Measurements from ENCODE around the gene ADRA1B.

ADRA1B gene

GRCh38 chr5:159901772-159902171 is 14.5 kb upstream of the ADRA1B start:
- no peak for DNase-seq (ENCODE audit: low spot score)

GRCh38 chr5:159902444-159903121 is 13.7 kb upstream of the ADRA1B start:
- no peak for DNase-seq (ENCODE audit: low spot score)

DNA sequence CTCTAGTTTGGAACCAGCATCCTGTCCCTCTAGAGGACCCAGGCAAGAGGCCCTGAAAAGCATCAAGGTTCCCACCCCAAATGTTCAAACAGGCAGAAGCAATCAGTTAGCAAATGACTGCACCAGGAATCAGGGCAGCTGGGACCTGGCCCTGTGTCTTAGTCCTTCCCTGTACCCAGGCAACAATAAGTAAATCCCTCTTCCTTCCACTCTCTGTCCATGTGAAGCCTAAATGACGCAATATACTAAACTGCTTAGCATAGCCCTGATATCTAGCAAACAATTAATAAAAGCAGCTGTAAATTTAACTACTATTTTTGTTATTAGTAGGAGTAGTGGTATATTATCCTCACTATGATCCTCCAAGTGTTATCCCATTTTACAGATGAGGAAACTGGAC is 13.2 kb upstream of the ADRA1B start:
- no peak for DNase-seq (ENCODE audit: low spot score)

DNA sequence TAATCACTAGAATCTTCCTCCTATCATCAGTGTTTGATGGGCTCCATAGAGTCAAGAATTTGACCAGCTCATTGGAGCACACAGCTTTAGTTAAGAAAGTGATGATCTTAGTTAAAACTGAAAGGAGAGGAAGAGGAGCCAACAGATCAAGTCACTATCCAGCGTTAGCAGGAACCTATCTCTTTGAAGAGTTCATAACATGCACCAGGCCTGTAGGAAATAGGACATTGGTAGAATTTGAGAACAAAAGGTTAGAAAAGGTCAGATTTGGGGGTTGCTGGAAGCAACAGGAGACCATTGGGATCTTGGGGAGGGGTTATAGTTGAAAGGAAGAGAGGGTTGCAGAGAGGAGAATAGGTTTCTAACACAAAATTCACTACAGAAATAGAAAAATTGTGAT is 11.4 kb upstream of the ADRA1B start:
- DNase-seq (ENCODE audit: low spot score) = no peak

DNA sequence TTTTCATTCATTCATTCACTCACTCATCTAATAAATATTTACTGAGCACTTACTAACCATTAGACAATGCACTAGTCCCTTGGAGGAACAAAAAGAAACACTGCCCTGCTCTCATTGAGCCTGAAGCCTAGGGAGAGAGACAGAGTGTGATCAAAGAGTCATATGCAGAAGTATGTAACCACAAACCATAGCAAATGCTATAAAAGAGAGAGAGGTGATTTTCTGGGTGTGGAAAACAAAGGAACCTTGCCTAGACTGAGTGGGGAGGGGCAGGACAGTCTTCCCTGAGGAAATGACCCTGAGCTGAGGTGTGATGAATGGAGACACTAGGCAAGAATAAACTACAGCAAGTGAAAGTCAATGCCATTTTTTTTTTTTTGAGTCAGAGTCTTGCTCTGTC is 10.8 kb upstream of the ADRA1B start:
- DNase-seq (ENCODE audit: low spot score) = no peak

DNA sequence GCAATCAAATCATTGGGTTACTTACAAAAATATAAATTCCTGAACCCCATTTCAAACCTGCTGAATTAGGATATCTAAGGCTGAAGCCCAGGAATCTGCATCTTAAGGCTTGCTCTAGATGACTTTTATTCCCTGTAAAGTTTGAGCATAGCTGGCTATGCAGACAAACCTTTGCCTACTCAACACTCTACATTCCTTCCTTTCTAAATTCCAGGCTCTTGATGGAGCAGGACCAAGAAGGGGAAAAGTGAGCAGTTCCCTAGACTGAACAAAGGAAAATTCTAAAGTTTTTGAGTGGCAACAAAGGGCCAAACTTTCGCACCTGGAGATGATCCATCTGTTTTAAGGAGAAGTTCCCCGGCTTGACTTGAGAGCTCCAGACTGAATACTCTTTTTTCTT is 9.8 kb upstream of the ADRA1B start:
- no peak for DNase-seq (ENCODE audit: low spot score)

GRCh38 chr5:159906943-159907342 is 9.3 kb upstream of the ADRA1B start:
- DNase-seq (ENCODE audit: low spot score) = no peak

DNA sequence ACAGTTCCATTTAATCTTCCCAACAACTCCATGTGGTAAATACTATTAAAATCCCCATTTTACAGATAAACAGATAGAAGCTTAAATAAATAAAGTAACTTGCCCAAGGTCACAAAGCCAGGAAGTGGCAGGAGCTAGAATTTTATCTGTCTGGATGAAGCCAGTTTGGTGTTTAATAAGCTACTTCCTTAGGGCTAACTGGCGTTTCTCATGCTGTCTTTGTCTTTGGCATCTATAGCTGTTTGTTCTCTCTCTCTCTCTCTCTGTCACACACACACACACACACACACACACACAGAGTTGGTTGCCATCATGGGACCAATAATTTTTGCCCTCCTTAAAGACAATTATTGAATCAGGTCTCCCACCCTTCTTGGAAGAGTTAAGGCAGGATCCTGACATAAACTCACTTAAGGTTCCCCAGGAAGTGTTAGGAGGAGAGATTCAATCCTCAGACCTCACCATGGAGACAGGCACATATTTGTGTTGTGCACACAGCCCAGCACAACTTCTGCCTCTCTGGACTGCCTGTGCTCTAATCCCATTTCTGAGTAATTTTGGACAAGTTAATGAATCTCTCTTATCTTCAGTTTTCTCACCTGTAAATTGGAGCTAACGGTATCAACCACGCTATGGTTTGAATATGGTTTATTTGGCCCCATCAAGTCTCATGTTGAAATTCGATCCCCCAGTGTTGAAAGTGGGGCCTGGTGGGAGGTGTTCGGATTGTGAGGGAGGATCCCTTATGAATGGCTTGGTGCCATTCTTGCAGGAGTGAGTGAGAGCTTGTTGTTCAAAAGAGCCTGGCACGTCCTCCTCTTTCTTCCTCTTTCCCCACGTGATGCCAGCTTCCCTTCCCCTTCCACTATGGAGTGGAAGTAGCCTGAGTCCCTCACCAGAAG is 8.3 kb upstream of the ADRA1B start:
- no peak for DNase-seq (ENCODE audit: low spot score)

DNA sequence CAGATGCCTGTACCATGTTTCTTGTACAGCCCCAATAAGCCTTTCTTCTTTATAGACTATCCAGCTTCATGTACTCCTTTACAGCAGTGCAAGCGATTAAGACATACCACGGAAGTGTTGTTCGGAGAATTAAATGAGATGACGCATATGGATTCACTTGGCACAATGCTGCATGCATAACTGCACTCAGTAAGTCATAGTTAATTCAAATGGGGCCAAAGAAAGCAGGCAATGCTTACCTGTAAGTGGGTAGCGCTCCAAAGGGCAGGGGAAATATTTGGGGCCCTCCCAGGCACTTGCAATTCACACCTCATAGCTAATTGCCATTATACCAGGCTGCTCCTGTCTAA is 7.7 kb upstream of the ADRA1B start:
- no peak for DNase-seq (ENCODE audit: low spot score)

GRCh38 chr5:159909126-159909525 is 7.2 kb upstream of the ADRA1B start:
- DNase-seq (ENCODE audit: low spot score) = no peak

- DNase-seq (ENCODE audit: low spot score) = no peak
Measured at GRCh38 chr5:159910207-159910842, 6.0 kb upstream of the ADRA1B start.

DNA sequence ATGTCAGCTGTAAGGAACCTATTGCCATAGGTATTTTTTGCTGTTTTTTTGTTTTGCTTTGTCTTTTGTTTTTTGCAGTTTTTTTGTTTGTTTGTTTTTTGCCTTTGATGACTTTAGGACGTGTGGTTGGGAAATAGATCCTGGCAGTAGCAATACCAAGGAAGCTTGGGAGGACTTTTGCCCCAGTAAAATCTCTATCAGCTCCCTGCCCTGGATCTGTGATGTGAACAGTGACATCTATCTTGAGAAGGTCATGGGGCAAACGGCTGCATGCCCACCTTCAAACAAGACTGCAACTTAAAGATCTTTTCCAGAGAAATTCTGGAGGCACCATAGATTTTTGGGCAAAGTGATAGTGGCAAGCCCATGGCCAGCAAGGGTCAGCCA is 5.4 kb upstream of the ADRA1B start:
- no peak for DNase-seq (ENCODE audit: low spot score)

- no peak for DNase-seq (ENCODE audit: low spot score)
Measured at GRCh38 chr5:159911349-159911748, 4.9 kb upstream of the ADRA1B start.

DNA sequence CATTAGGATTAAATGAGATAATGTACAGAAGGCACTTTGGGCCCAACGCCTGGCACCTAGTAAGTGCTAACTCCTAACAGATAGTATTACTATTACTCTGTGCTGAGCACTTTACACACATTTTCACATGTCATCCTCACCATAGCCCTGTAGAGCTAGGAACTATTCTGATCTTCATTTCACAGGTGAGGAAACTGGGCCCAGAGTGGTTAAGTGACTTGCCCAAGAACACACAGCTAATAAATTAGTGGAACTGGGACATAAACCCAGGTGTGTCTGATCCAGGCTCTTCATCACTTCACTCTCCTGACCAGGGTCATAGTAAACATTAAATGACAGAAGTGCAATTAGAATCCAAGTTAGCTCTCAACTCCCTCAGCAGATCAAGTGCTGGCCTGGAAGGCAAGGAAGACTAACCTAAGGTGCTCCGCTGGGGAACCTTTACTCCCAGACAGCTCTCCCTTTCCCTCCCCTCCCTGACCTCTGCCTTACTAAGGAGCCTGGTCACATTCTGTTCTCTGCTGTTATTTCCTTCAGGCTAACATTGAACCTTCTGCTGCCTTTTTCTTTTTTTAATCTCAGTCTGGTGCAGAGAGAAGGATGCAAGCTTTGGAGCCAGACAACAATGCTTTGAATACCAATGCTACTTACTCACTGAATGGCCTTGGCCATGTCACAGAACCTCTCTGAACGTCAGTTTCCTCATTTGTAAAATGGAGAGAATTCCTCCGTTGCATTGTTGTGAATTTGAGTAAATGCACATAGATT is 4.1 kb upstream of the ADRA1B start:
- no peak for DNase-seq (ENCODE audit: low spot score)

DNA sequence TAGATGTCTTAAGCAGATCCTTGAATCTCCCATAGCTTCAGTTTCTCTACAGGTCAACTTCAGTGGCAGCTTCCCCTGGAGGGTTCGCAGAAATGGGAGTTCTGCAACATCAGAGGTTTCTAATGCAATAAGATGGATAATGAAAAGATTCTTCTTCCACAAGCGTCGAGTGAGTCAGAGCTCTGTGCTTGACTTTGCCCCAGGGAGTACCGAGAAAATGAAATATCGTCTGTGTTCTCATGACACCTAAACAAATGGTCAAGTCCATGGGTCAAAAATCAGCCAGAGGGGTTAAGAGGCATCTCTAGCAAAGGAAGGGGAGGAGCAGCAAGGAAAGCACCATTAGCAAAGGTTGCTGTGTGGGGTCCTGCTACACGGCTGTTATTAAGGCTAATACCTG is 3.2 kb upstream of the ADRA1B start:
- DNase-seq (ENCODE audit: low spot score) = no peak

DNA sequence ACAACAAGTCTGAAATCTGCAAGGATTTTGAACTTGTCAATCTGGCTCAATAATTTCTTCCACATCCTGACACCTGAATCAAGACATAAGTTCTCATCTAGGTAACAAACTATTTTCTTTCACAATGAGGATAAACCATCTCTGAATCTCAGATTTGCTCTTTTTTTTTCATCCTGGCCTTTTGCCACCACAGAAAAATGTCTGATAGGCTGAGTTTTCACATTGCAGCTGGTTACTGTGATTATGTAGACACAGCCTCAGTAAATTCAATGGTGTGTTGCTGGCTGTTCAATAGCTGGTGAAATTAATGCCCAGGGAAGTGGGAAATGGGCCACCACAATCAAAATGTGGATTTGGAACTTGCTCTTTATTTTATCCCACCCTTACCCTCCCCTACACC is 2.8 kb upstream of the ADRA1B start:
- no peak for DNase-seq (ENCODE audit: low spot score)

DNA sequence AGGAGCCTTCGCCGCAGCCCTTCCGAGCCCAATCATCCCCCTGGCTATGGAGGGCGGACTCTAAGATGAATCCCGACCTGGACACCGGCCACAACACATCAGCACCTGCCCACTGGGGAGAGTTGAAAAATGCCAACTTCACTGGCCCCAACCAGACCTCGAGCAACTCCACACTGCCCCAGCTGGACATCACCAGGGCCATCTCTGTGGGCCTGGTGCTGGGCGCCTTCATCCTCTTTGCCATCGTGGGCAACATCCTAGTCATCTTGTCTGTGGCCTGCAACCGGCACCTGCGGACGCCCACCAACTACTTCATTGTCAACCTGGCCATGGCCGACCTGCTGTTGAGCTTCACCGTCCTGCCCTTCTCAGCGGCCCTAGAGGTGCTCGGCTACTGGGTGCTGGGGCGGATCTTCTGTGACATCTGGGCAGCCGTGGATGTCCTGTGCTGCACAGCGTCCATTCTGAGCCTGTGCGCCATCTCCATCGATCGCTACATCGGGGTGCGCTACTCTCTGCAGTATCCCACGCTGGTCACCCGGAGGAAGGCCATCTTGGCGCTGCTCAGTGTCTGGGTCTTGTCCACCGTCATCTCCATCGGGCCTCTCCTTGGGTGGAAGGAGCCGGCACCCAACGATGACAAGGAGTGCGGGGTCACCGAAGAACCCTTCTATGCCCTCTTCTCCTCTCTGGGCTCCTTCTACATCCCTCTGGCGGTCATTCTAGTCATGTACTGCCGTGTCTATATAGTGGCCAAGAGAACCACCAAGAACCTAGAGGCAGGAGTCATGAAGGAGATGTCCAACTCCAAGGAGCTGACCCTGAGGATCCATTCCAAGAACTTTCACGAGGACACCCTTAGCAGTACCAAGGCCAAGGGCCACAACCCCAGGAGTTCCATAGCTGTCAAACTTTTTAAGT is 819 bp downstream of the ADRA1B start:
- no peak for DNase-seq (ENCODE audit: low spot score)

GRCh38 chr5:159917994-159918393 is 1.7 kb downstream of the ADRA1B start:
- DNase-seq (ENCODE audit: low spot score) = no peak

- no peak for DNase-seq (ENCODE audit: low spot score)
Measured at GRCh38 chr5:159921721-159922120, 5.4 kb downstream of the ADRA1B start.

DNA sequence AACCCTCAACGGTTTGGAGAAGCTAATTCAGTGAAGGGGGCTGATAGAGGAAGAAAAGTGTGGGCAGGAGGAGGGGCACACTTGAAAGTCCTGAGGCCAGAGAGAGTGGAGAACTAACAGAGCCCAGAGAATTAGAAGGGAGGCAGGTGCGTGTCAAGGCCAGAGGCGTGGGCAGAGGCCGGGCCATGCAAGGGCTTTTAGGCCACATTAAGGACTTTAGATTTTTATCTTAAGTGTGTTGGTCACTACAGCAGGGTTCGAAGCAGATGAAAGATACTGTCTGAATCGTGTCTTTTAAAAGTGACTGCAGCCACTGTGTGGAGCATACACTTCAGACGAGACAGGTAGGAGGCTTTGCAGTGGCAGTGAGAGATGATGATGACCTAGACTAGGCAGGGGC is 6.7 kb downstream of the ADRA1B start:
- DNase-seq (ENCODE audit: low spot score) = no peak

- no peak for DNase-seq (ENCODE audit: low spot score)
Measured at GRCh38 chr5:159928122-159928909, 12.0 kb downstream of the ADRA1B start.
